CD14-positive monocyte (primary cell): ENCODE measurements around the gene USPL1. TPM values are rescaled to one million over a fixed set of nuclear protein-coding genes. Genes with fewer than 3 reads are reported as not detected.

Experiments used
- DNase-seq, 3 donors: peaks; one replicate each; pipeline ENCODE4 v3.0.0-alpha.2; 2011 to 2022
- H2AFZ ChIP-seq: 2 replicates; pipeline ENCODE4 v1.6.0; 2012; ENCODE audit warnings: mild to moderate bottlenecking, low read depth, low read length, inconsistent platforms; ENCODE audit not compliant: insufficient read depth, poor library complexity, severe bottlenecking
- H3K27ac ChIP-seq, 2 donors: 1 replicate in 1 of 2; 2 replicates in 1 of 2; pipeline ENCODE4 v1.5.1; 2012 to 2013; ENCODE audit warnings: low read length in 2 of 2, control low read depth in 1 of 2, inconsistent platforms in 1 of 2, low read depth in 1 of 2, mild to moderate bottlenecking in 1 of 2
- H3K27me3 ChIP-seq, 2 donors: one replicate each; pipeline versions ENCODE4 v1.6.0 to v1.6.1; 2011 to 2013; ENCODE audit warnings: low read length in 2 of 2; ENCODE audit not compliant: control insufficient read depth in 2 of 2, insufficient read depth in 2 of 2
- H3K36me3 ChIP-seq, 2 donors: replicated peaks in 1 of 2; 1 replicate in 1 of 2; 2 replicates in 1 of 2; pipeline versions ENCODE4 v1.5.1 to v1.6.1; 2012 to 2013; ENCODE audit warnings: low read length in 2 of 2, control low read depth in 1 of 2, inconsistent platforms in 1 of 2, mild to moderate bottlenecking in 1 of 2; ENCODE audit not compliant: insufficient read depth in 2 of 2, control insufficient read depth in 1 of 2
- H3K4me1 ChIP-seq, 2 donors: 1 replicate in 1 of 2; 2 replicates in 1 of 2; pipeline versions ENCODE4 v1.5.1 to v1.6.1; 2012 to 2013; ENCODE audit warnings: low read length in 2 of 2, control low read depth in 1 of 2, inconsistent platforms in 1 of 2, mild to moderate bottlenecking in 1 of 2, moderate library complexity in 1 of 2; ENCODE audit not compliant: insufficient read depth in 2 of 2, control insufficient read depth in 1 of 2
- H3K4me2 ChIP-seq: replicated peaks from 2 replicates; pipeline ENCODE3; 2012; ENCODE audit warnings: low read length, moderate library complexity, mild to moderate bottlenecking; ENCODE audit not compliant: poor library complexity, severe bottlenecking; ENCODE audit errors: extremely low read depth
- H3K4me3 ChIP-seq, 3 experiments: fragments of 200-600 bp in 1 of 3; sonication (generic) in 1 of 3; replicated peaks in 1 of 3; 1 replicate in 2 of 3; 2 replicates in 1 of 3; pipeline ENCODE4 v1.5.1; 2011 to 2013; ENCODE audit warnings: low read length in 3 of 3, mild to moderate bottlenecking in 3 of 3, control low read depth in 2 of 3, low read depth in 2 of 3, inconsistent platforms in 1 of 3, moderate library complexity in 1 of 3
- H3K79me2 ChIP-seq: 2 replicates; pipeline ENCODE4 v1.6.0; 2012; ENCODE audit warnings: mild to moderate bottlenecking, control low read depth, inconsistent platforms, low read length, moderate library complexity; ENCODE audit not compliant: insufficient read depth
- H3K9ac ChIP-seq: 2 replicates; pipeline ENCODE4 v1.6.0; 2017; ENCODE audit warnings: low read length, mild to moderate bottlenecking; ENCODE audit not compliant: insufficient read depth, poor library complexity, severe bottlenecking
- H3K9me3 ChIP-seq, 2 donors: replicated peaks in 1 of 2; 1 replicate in 1 of 2; 2 replicates in 1 of 2; pipeline versions ENCODE4 v1.5.1 to v1.6.1; 2012 to 2013; ENCODE audit warnings: low read length in 2 of 2, control low read depth in 1 of 2; ENCODE audit not compliant: control insufficient read depth in 1 of 2, insufficient read depth in 1 of 2
- H4K20me1 ChIP-seq: 2 replicates; pipeline ENCODE4 v1.6.0; 2012; ENCODE audit warnings: mild to moderate bottlenecking, low read length, control low read depth, moderate library complexity; ENCODE audit not compliant: insufficient read depth
- H3K27ac Mint-ChIP-seq, 7 donors: one replicate each; pipeline ENCODE4 v1.8.0; 2020; ENCODE audit warnings: mild to moderate bottlenecking in 7 of 7, mixed read lengths in 7 of 7, moderate library complexity in 6 of 7, inconsistent platforms in 2 of 7
- H3K27me3 Mint-ChIP-seq, 3 donors: one replicate each; pipeline ENCODE4 v1.8.0; 2021 to 2022; ENCODE audit warnings: low read depth in 3 of 3, mild to moderate bottlenecking in 3 of 3, mixed read lengths in 3 of 3, moderate library complexity in 3 of 3, inconsistent platforms in 1 of 3
- H3K36me3 Mint-ChIP-seq, 2 donors: one replicate each; pipeline ENCODE4 v1.8.0; 2020; ENCODE audit warnings: mixed read lengths in 2 of 2, inconsistent platforms in 1 of 2, mild to moderate bottlenecking in 1 of 2
- H3K4me1 Mint-ChIP-seq: one replicate; pipeline ENCODE4 v1.8.0; 2020; ENCODE audit warnings: mild to moderate bottlenecking, mixed read lengths
- H3K4me3 Mint-ChIP-seq, 2 donors: one replicate each; pipeline ENCODE4 v1.8.0; 2020; ENCODE audit warnings: mild to moderate bottlenecking in 2 of 2, mixed read lengths in 2 of 2, moderate library complexity in 1 of 2
- H3K9me3 Mint-ChIP-seq, 7 donors: one replicate each; pipeline ENCODE4 v1.8.0; 2020 to 2022; ENCODE audit warnings: mixed read lengths in 7 of 7, mild to moderate bottlenecking in 6 of 7, moderate library complexity in 6 of 7, inconsistent platforms in 2 of 7
- WGBS: methylation state at CpG from one replicate; pipeline ENCODE4 v1.1.5; 2013; ENCODE audit warnings: missing lambda C conversion rate; ENCODE audit not compliant: insufficient coverage; 5-methylcytosine and 5-hydroxymethylcytosine counted together
- intact Hi-C, 2 donors: fragments of 100-400 bp; cut with micrococcal nuclease; formaldehyde crosslinking; loops; one replicate each; pipeline versions ENCODE4 v1.15.0 to v1.15.1; 2023
- polyA plus RNA-seq, 3 donors: library from polyadenylated mRNA; depleted of rRNA in 1 of 3; unstranded in 2 of 3; stranded (reverse) in 1 of 3; fragments of 300-500 nt in 2 of 3; fragments of >200 nt in 1 of 3; fragmentation: Illumina TruSeq in 2 of 3; gene quantifications; 1 replicate in 2 of 3; 2 replicates in 1 of 3; pipeline ENCODE4 v1.2.3, GENCODE V29; 2012 to 2021
- TF ChIP-seq, protein P1 (sequence below): fragments of 200-600 bp; IDR thresholded peaks from one replicate; pipeline ENCODE4 v1.8.0; 2022; ENCODE audit warnings: antibody characterized with exemption, mild to moderate bottlenecking

The USPL1 gene
- polyA plus RNA-seq, 3 donors: 3.9 to 20.5 (median 5.5) TPM

GRCh38 chr13:30587739-30588138 lies 30.0 kb upstream of the USPL1 start:
- Mint-ChIP-seq H3K4me1 (peaks cover 11% of the 10 kb centered on the region), H3K36me3 (no peaks in the 10 kb centered on the region), H3K9me3 (no peaks in the 10 kb centered on the region), H3K27me3 (peaks cover 0 to 3% (median 2%) of the 10 kb centered on the region in 3 donors), H3K4me3 (no peak overlapping the region), H3K27ac (no peak overlapping the region)
- intact Hi-C loops: no loop called here
- Histone ChIP-seq H3K36me3 (no peaks in the 10 kb centered on the region), H3K4me2 (no peak overlapping the region), H2AFZ (no peak overlapping the region), H4K20me1 (no peaks in the 10 kb centered on the region), H3K27ac (no peak overlapping the region), H3K27me3 (no peaks in the 10 kb centered on the region), H3K4me3 (no peak overlapping the region), H3K9me3 (no peaks in the 10 kb centered on the region), H3K4me1 (peaks cover 0 to 4% of the 10 kb centered on the region in 2 donors), H3K79me2 (no peaks in the 10 kb centered on the region), H3K9ac (no peak overlapping the region)
- TF ChIP-seq, protein P1, sequence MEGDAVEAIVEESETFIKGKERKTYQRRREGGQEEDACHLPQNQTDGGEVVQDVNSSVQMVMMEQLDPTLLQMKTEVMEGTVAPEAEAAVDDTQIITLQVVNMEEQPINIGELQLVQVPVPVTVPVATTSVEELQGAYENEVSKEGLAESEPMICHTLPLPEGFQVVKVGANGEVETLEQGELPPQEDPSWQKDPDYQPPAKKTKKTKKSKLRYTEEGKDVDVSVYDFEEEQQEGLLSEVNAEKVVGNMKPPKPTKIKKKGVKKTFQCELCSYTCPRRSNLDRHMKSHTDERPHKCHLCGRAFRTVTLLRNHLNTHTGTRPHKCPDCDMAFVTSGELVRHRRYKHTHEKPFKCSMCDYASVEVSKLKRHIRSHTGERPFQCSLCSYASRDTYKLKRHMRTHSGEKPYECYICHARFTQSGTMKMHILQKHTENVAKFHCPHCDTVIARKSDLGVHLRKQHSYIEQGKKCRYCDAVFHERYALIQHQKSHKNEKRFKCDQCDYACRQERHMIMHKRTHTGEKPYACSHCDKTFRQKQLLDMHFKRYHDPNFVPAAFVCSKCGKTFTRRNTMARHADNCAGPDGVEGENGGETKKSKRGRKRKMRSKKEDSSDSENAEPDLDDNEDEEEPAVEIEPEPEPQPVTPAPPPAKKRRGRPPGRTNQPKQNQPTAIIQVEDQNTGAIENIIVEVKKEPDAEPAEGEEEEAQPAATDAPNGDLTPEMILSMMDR: no peak
- no peak for DNase-seq

- H3K79me2 ChIP-seq: no peaks in the 10 kb centered on the region
- H3K27me3 ChIP-seq: no peaks in the 10 kb centered on the region
- H3K4me2 ChIP-seq: no peak overlapping the region
- H3K27ac Mint-ChIP-seq: no peak overlapping the region
- H3K4me3 ChIP-seq: no peak overlapping the region
- no peaks in the 10 kb centered on the region for H3K4me1 Mint-ChIP-seq
- no peaks in the 10 kb centered on the region for H3K36me3 ChIP-seq
- no peak overlapping the region for H3K9ac ChIP-seq
- H4K20me1 ChIP-seq: no peaks in the 10 kb centered on the region
- no peak overlapping the region for H3K27ac ChIP-seq
- TF ChIP-seq, protein P1: no peak
- DNase-seq: no peak
- no peak overlapping the region for H2AFZ ChIP-seq
- H3K27me3 Mint-ChIP-seq: peaks cover 0 to 3% (median 0%) of the 10 kb centered on the region in 3 donors
- H3K36me3 Mint-ChIP-seq: no peaks in the 10 kb centered on the region
- H3K9me3 ChIP-seq: no peaks in the 10 kb centered on the region
- intact Hi-C loops: no loop called here
- no peak overlapping the region for H3K4me3 Mint-ChIP-seq
- H3K4me1 ChIP-seq: no peaks in the 10 kb centered on the region
- H3K9me3 Mint-ChIP-seq: no peaks in the 10 kb centered on the region
- no CpG with 5 or more reads among the region's 2 CpGs for WGBS
These were observed 24.7 kb upstream of the USPL1 start for GRCh38 chr13:30593001-30593400.
